Liver (tissue), 3 donors: ENCODE measurements around the gene RIPOR1.

Experiments
- GABPA ChIP-seq, 2 donors: IDR thresholded peaks in 1 of 2; conservative IDR thresholded peaks in 1 of 2; 2 replicates each; pipeline ENCODE4 v1.6.1; 2016; ENCODE audit warnings: antibody characterized with exemption in 2 of 2, mild to moderate bottlenecking in 1 of 2, moderate library complexity in 1 of 2
- MAX ChIP-seq: IDR thresholded peaks from 2 replicates; pipeline ENCODE4 v1.6.1; 2016; ENCODE audit warnings: antibody characterized with exemption
- RXRA ChIP-seq, 2 donors: IDR thresholded peaks; 2 replicates each; pipeline ENCODE4 v1.6.1; 2017 to 2018; ENCODE audit warnings: antibody characterized with exemption in 2 of 2, mild to moderate bottlenecking in 1 of 2
- SP1 ChIP-seq: IDR thresholded peaks from 2 replicates; pipeline ENCODE4 v1.6.1; 2018; ENCODE audit warnings: antibody characterized with exemption, mild to moderate bottlenecking
- TAF1 ChIP-seq: conservative IDR thresholded peaks from 2 replicates; pipeline ENCODE4 v1.6.1; 2016; ENCODE audit warnings: antibody characterized with exemption, mild to moderate bottlenecking
- YY1 ChIP-seq: IDR thresholded peaks from 2 replicates; pipeline ENCODE4 v1.6.1; 2016; ENCODE audit warnings: antibody characterized with exemption, mild to moderate bottlenecking
- TF ChIP-seq, protein P1 (sequence below): fragments of 150-350 bp; IDR thresholded peaks from 2 replicates; pipeline ENCODE4 v1.5.1; 2017; ENCODE audit warnings: improper control_type of control experiment, low read depth, low read length; ENCODE audit not compliant: missing input control
- TF ChIP-seq, protein P2 (sequence below): IDR thresholded peaks from 2 replicates; pipeline ENCODE4 v1.6.1; 2016; ENCODE audit warnings: antibody characterized with exemption, mild to moderate bottlenecking
- donor health status: healthy.
- donor health status: healthy.

DNA sequence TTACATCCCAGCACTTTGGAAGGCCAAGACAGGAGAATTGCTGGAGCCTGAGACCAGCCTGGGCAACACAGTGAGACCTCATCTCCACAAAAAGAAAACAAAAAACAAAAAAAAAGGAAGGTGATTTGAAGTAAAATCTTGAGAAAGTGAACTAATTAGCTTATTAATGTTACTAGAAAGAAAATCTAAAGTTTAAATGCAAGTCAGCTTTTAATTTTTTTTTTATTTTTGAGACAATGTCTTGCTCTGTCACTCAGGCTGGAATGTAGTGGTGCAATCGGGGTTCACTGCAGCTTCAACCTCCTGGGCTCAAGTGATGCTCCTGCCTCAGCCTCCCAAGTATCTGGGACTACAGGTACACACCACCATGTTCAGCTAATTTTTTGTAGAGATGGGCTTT is 30.2 kb downstream of the RIPOR1 start:
- TF ChIP-seq, protein P1, sequence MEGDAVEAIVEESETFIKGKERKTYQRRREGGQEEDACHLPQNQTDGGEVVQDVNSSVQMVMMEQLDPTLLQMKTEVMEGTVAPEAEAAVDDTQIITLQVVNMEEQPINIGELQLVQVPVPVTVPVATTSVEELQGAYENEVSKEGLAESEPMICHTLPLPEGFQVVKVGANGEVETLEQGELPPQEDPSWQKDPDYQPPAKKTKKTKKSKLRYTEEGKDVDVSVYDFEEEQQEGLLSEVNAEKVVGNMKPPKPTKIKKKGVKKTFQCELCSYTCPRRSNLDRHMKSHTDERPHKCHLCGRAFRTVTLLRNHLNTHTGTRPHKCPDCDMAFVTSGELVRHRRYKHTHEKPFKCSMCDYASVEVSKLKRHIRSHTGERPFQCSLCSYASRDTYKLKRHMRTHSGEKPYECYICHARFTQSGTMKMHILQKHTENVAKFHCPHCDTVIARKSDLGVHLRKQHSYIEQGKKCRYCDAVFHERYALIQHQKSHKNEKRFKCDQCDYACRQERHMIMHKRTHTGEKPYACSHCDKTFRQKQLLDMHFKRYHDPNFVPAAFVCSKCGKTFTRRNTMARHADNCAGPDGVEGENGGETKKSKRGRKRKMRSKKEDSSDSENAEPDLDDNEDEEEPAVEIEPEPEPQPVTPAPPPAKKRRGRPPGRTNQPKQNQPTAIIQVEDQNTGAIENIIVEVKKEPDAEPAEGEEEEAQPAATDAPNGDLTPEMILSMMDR = no peak
- TF ChIP-seq GABPA (IDR thresholded peaks at IDR 0.05 in 1 of 2, conservative IDR thresholded peaks at IDR 0.05 in 1 of 2) (no peak), SP1 (no peak), TAF1 (no peak), MAX (no peak), RXRA (IDR thresholded peaks at IDR 0.05) (no peak), YY1 (no peak)
- TF ChIP-seq, protein P2, sequence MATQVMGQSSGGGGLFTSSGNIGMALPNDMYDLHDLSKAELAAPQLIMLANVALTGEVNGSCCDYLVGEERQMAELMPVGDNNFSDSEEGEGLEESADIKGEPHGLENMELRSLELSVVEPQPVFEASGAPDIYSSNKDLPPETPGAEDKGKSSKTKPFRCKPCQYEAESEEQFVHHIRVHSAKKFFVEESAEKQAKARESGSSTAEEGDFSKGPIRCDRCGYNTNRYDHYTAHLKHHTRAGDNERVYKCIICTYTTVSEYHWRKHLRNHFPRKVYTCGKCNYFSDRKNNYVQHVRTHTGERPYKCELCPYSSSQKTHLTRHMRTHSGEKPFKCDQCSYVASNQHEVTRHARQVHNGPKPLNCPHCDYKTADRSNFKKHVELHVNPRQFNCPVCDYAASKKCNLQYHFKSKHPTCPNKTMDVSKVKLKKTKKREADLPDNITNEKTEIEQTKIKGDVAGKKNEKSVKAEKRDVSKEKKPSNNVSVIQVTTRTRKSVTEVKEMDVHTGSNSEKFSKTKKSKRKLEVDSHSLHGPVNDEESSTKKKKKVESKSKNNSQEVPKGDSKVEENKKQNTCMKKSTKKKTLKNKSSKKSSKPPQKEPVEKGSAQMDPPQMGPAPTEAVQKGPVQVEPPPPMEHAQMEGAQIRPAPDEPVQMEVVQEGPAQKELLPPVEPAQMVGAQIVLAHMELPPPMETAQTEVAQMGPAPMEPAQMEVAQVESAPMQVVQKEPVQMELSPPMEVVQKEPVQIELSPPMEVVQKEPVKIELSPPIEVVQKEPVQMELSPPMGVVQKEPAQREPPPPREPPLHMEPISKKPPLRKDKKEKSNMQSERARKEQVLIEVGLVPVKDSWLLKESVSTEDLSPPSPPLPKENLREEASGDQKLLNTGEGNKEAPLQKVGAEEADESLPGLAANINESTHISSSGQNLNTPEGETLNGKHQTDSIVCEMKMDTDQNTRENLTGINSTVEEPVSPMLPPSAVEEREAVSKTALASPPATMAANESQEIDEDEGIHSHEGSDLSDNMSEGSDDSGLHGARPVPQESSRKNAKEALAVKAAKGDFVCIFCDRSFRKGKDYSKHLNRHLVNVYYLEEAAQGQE = no peak
